GM21825 (cell line): ENCODE data around the gene DCHS2.

ENCODE experiments used
- ATAC-seq: cut with Tn5 transposase; IDR thresholded peaks from one replicate; pipeline ENCODE4 v1.9.1; 2021; ENCODE audit warnings: mild to moderate bottlenecking, moderate library complexity; ENCODE audit not compliant: unreplicated experiment

DCHS2 gene

GRCh38 chr4:154399259-154399974 is 92.2 kb downstream of the DCHS2 start:
- no peak for ATAC-seq

GRCh38 chr4:154390324-154390723 is 101.3 kb downstream of the DCHS2 start:
- no peak for ATAC-seq

DNA sequence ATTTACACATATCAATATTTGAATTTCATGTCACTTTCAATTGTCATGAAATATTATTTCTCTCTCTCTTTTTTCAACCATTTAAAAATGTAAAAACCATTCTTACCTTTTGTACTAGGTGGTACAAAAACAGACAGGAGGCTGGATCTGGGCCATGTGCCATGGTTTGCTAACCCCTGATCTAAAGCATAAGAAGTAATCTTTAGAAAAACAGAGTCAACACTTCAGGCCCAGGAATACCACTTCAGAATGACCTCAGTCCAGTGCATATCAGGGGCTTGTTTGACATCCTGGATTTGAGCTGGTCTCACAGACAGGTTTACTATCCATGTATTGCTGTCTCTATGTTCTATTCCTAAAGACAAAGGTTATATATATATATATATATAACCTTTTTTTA is 102.5 kb downstream of the DCHS2 start:
- no peak for ATAC-seq

- ATAC-seq = no peak
Measured at GRCh38 chr4:154384012-154384411, 107.6 kb downstream of the DCHS2 start.

GRCh38 chr4:154376486-154376885 is 115.1 kb downstream of the DCHS2 start:
- no peak for ATAC-seq

GRCh38 chr4:154368060-154368459 is 123.5 kb downstream of the DCHS2 start:
- ATAC-seq = peak; percentile 77

DNA sequence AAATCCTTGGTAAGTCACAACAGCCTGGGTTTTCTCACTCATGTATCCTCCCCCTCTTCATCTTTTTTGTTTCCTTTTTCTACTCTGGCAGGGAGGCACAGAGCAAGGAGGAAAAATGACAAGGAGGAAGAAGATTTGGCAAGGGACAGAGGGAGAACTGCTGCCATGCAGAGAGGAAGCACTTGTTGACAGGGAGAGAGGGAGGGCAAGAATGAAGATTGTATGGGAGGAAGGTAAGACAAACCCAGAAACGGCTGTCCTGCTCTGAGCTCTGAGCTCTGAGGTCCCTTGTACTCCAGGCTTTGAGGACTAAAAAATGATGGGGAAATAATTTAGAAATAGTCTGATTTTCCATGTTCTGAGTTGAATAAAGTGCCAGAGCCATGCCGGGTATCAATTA is 123.9 kb downstream of the DCHS2 start:
- ATAC-seq = no peak

- ATAC-seq = no peak
Measured at GRCh38 chr4:154366956-154367355, 124.6 kb downstream of the DCHS2 start.

DNA sequence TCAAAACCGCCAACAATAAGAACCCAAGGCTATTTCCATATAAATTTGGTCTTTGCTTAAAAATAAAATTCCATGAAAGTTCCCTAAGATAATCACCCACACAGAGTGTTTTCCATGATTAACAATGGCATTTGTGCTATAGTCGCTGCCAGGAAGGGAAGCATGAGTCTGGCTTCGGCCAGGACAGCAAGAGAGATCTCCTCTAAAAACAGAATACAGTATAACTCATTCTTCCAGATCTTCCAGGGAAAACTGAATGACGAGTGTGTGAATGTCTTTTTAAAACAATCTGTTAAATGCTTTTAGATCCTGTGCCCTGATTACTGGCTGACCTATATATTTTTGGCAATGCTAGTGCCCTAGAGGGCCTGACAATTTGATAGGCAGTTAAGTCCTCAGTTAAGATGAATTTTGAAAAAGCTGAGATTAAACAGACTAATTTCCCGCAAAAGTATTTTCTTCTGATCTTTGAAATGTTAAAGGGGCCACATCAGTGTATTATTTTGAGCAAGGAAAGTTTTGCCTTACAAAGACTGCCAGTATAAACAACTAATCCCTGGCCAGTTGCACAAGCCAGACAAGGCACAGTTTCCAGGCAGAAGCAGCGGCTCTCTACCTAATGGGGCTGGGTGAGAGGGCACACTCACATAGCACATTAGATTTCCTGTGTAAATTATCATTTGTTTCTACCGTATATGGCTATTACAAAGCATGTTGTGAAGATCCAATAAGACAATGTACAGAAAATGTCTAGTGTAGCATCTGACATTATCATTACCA is 127.3 kb downstream of the DCHS2 start:
- no peak for ATAC-seq

DNA sequence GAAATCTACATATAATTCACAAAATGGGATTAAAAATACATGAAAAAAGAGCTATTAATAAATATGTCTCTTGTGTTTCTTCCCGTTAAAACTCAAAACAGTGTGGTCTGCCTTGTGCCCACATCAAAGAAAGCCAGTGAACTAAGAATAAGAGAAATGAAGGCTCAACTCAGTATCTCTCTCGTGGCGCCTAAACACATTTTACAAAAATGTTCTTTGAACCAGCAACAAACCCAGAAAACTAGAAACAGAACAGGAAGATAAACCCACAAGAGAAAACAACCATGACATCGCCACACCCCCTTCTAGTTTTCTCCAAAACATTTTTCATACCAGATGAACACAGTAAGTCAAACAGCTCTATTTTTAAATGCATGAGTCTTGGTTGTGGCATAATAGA is 130.1 kb downstream of the DCHS2 start:
- ATAC-seq = peak; percentile 61

GRCh38 chr4:154360491-154360890 is 131.1 kb downstream of the DCHS2 start:
- no peak for ATAC-seq

DNA sequence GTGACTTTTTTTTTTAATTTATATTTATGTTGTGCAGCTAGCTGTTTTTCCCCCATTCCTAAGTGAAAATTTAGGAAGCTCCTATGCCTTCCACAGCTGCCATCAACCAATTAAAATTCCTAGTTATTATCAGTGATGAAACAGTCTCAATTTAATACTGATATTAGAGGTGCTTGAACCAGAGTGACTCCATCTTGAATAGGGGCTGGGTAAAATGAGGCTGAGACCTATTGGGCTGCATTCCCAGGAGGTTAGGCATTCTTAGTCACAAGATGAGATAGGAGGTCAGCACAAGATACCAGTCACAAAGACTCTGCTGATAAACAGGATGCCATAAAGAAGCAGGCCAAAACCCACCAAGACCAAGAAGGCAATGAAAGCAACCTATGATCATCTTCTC is 136.7 kb downstream of the DCHS2 start:
- no peak for ATAC-seq

GRCh38 chr4:154349829-154350228 is 141.8 kb downstream of the DCHS2 start:
- no peak for ATAC-seq

- no peak for ATAC-seq
Measured at GRCh38 chr4:154348657-154349056, 142.9 kb downstream of the DCHS2 start.

- ATAC-seq = no peak
Measured at GRCh38 chr4:154345359-154345758, 146.2 kb downstream of the DCHS2 start.

DNA sequence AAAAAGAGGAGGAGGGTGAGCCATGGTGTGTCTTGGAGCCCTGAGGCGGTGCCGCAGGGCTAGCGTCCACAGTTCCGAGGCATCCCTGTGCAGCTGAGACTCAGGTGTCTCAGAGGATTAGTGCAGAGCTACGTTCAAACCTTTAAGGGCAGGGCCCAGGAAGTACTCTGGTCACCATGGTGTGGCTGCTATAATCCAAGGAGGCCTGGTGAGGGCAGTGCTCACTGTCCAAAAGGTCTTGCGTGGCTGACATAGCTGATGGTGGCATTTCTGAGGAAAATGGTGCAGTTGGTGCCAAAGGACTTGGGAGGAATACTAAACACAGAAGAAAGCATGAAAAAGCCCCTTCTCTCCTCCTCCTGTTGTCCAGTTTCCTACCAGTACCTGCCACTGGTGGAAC is 146.9 kb downstream of the DCHS2 start:
- ATAC-seq = peak; percentile 68

DNA sequence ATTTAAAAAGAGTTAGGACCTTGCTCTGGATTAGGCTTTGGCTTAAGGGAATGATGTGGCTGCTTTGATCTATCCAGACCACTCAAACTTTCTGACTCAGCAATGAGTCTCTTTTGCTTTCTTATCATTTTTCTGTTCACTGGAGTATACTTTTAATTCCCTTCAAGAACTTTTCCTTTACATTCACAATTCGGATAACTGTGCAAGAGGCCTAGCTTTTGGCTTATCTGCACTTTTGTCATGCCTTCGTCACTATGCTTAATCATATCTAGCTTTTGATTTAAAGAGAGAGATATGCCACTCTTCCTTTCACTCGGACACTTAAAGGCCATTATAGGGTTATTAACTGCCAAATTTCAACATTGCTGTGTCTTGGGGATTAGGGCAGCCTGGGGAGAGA is 147.9 kb downstream of the DCHS2 start:
- ATAC-seq = no peak

DNA sequence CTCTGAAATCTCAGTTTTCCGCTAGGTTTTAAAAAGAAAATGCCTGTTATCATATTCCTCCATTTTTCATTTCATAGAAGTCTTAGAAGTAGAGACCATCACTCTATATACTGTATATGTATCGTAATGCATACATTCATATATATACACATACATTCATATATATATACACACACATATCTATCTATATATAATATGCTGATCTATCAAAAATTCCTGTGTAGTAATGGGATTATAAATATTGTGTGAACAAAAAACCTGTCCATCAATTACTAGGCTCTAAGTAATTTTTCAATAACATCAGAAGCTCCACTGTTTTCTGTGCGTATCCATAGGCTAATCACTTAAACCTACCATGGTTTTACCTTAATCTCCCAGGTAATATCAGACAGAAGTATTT is 150.2 kb downstream of the DCHS2 start:
- no peak for ATAC-seq

- ATAC-seq = no peak
Measured at GRCh38 chr4:154335588-154335987, 156.0 kb downstream of the DCHS2 start.

DNA sequence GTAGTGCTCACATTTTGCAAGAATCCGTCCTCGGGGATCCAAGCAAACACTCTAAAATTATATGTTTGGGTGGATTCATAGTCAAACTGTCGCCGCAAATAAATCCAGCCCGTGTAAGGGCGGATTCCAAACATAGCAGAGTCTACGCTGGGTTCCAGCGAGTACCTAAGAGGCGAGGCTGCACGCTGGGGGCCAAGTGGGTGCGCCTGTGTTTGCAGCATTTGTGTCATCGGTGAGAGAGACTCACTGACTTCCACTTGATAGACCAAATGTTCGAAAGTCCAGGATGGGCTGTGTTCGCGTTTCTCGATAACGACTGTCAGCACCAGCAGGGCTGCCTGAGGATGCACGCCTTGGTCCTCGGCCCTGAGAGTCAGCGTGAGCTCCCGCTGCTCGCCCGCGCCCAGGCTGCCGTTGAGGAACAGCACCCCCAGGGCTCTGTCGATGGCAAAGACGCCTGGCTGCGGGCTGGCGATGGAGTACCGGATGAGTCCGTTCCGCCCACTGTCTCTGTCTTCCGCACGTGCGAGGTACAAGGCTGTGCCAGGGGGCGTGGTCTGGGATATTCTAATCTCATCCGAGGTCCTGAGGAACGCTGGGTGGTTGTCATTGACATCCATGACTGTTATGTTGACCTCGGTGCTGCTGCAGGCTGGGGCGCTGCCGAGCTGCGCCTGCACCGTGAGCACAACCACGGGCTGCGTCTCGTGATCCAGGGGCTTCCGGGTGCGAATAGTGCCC is 158.7 kb downstream of the DCHS2 start:
- peak; percentile 91 for ATAC-seq

DNA sequence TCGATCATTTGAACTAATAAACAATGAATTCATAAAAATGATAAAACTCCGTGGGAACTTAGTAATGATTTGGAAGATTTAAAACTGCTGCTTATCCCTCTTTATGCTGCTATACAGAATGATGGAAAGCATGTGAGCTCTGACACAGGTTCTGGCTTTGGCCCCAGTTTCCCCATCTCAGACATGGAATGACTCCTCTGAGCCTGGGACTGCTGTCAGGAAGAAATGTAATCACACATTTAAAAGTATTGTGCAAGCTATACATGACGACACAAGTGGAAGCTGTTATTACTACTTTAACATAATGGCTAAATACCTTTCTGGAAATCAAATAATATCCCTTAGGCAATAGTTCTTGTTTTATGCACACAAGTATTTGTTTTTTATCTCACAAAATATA is 161.7 kb downstream of the DCHS2 start:
- no peak for ATAC-seq
